DOHH2 (cell line): ENCODE results near the gene DAPK2.

ENCODE experiments used
- EZH2phosphoT487 ChIP-seq: fragments of 200-600 bp; sonication (generic); IDR thresholded peaks from 2 replicates; pipeline ENCODE4 v1.6.1; 2017; ENCODE audit warnings: borderline replicate concordance, mild to moderate bottlenecking, antibody characterized with exemption, low read length, moderate library complexity, mixed read lengths
- TF ChIP-seq, protein P1 (sequence below): fragments of 200-600 bp; sonication (generic); IDR thresholded peaks from one replicate; pipeline ENCODE4 v1.5.1; 2014; ENCODE audit warnings: antibody characterized with exemption, mild to moderate bottlenecking, low read depth, low read length; ENCODE audit not compliant: poor library complexity, severe bottlenecking

DNA sequence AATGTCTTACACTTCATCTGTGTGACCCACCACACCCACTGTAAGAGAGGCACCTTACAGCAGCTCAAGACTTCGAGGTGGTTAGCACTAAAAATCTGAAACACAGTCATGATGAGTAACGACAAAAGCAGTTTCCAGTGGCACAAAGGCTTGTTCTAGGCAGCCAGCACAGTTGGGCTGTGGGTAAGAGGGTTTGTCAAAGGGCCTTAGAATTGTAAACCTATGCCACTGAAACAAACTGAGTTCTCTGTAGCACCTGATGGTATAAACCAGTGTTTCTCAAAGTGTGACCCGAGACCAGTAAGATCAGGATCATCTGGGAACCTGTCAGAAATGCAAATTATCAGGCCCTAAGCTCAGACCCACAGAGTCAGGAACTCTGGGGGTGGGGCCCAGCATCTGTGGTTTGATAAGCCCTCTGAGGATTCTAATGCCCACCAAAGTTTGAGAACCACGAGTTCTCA lies 36.5 kb downstream of the DAPK2 start:
- TF ChIP-seq, protein P1, sequence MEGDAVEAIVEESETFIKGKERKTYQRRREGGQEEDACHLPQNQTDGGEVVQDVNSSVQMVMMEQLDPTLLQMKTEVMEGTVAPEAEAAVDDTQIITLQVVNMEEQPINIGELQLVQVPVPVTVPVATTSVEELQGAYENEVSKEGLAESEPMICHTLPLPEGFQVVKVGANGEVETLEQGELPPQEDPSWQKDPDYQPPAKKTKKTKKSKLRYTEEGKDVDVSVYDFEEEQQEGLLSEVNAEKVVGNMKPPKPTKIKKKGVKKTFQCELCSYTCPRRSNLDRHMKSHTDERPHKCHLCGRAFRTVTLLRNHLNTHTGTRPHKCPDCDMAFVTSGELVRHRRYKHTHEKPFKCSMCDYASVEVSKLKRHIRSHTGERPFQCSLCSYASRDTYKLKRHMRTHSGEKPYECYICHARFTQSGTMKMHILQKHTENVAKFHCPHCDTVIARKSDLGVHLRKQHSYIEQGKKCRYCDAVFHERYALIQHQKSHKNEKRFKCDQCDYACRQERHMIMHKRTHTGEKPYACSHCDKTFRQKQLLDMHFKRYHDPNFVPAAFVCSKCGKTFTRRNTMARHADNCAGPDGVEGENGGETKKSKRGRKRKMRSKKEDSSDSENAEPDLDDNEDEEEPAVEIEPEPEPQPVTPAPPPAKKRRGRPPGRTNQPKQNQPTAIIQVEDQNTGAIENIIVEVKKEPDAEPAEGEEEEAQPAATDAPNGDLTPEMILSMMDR: no peak
- no peak for TF ChIP-seq EZH2phosphoT487
